NCI-H1048 (cell line): ENCODE data around the gene STK11.
A peak's percentile ranks its signal among the peaks of the same experiment; 100 is the strongest.
"Not testable (repeated sequence)": the region's sequence is repeated elsewhere in the genome, so short reads cannot be mapped to it uniquely, and the experiment has no call there.

Experiments used
- DNase-seq: peaks from one replicate; lab custom pipeline; 2025; lab: John Stamatoyannopoulos, UW

The STK11 gene

GRCh38 chr19:1169921-1170885 lies 35.4 kb upstream of the STK11 start:
- no peak for DNase-seq

- no peak for DNase-seq
These were observed 34.4 kb upstream of the STK11 start for GRCh38 chr19:1170938-1171754.

- no peak for DNase-seq
These were observed 33.7 kb upstream of the STK11 start for GRCh38 chr19:1171755-1172352.

- no peak for DNase-seq
These were observed 33.0 kb upstream of the STK11 start for GRCh38 chr19:1172353-1173158.

GRCh38 chr19:1173159-1173844 lies 32.3 kb upstream of the STK11 start:
- no peak for DNase-seq

- DNase-seq: peak; percentile 34
These were observed 31.5 kb upstream of the STK11 start, which contains the start of gene SBNO2 for GRCh38 chr19:1173845-1174809. TSS of gene SBNO2 (minus strand) at chr19:1174268. CDS start at chr19:1154276, 19,992 bp downstream.

- no peak for DNase-seq
These were observed 28.1 kb upstream of the STK11 start for GRCh38 chr19:1177322-1178114.

GRCh38 chr19:1181606-1182005 lies 24.0 kb upstream of the STK11 start:
- no peak for DNase-seq

- DNase-seq: no peak
These were observed 23.5 kb upstream of the STK11 start for GRCh38 chr19:1182068-1182467.

- DNase-seq: no peak
These were observed 22.9 kb upstream of the STK11 start for GRCh38 chr19:1182727-1183126.

GRCh38 chr19:1183543-1184172 lies 21.9 kb upstream of the STK11 start:
- DNase-seq: no peak

GRCh38 chr19:1189419-1189818 lies 16.2 kb upstream of the STK11 start:
- no peak for DNase-seq

GRCh38 chr19:1199531-1199930 lies 6.0 kb upstream of the STK11 start:
- DNase-seq: no peak

- not testable (repeated sequence) for DNase-seq
These were observed 5.0 kb upstream of the STK11 start for GRCh38 chr19:1200614-1201013.

- no peak for DNase-seq
These were observed 729 bp downstream of the STK11 start for GRCh38 chr19:1206150-1206863.

GRCh38 chr19:1206864-1207450 lies 1.4 kb downstream of the STK11 start:
- DNase-seq: no peak

GRCh38 chr19:1208830-1209229 lies 3.3 kb downstream of the STK11 start:
- not testable (repeated sequence) for DNase-seq

GRCh38 chr19:1210227-1210538 lies 4.6 kb downstream of the STK11 start:
- DNase-seq: no peak
